ENCODE measurements around the gene CALML4. TPM values are rescaled to one million over a fixed set of nuclear protein-coding genes. Genes with fewer than 3 reads are reported as not detected.

Gene CALML4
- total RNA-seq, 2 experiments from 2014 or later, result 28.7 to 32.5 TPM

DNA sequence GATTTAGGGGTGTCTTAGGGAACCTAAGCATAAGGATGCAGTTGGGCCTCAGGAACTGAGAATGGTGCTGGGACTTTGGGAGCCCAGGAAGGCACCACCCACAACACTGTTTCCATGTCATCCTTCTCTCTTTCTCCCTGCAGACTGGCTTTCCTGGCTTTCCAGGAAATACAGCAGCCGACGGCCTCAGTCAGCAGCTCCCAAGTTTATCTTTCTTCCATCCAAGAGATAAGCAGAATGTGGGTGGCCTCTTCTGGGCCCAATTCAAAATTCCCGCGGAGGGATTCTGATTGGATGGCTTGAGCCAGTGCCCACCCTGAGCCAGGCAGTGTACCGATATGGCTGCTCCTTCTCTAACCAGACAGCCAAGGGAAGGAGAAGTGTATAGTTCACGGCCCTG, 28.9 kb upstream of the CALML4 start:
- CTCF ChIA-PET (ENCODE audit: unreplicated experiment), result no interaction called here
- Histone ChIP-seq H3K4me1 (ENCODE audit: insufficient read depth, low read length, poor library complexity, severe bottlenecking) (peaks cover 15% of the 10 kb centered on the region), H3K9me2 (ENCODE audit: insufficient read depth, low read length) (no peaks in the 10 kb centered on the region), H2AFZ (ENCODE audit: low read length) (no peak overlapping the region), H3K4me3 (ENCODE audit: low read depth, low read length, poor library complexity, severe bottlenecking) (no peak overlapping the region), H4K20me1 (ENCODE audit: insufficient read depth, low read length) (no peaks in the 10 kb centered on the region), H3K79me2 (ENCODE audit: insufficient read depth, low read depth, low read length) (peaks cover under 1% of the 10 kb centered on the region; the same call in 1 of the 2 replicates), H3K4me2 (ENCODE audit: low read length) (no peak overlapping the region), H3K9me3 (ENCODE audit: low read length) (no peaks in the 10 kb centered on the region), H3K27ac (ENCODE audit: low read depth, low read length, poor library complexity, severe bottlenecking) (no peak overlapping the region), H3K36me3 (ENCODE audit: insufficient read depth, low read length) (no peaks in the 10 kb centered on the region)
- intact Hi-C loops (cut with micrococcal nuclease; ENCODE audit: unreplicated experiment), result no loop called here
- no peak for DNase-seq (ENCODE audit: low spot score)
- TF ChIP-seq, protein P1, sequence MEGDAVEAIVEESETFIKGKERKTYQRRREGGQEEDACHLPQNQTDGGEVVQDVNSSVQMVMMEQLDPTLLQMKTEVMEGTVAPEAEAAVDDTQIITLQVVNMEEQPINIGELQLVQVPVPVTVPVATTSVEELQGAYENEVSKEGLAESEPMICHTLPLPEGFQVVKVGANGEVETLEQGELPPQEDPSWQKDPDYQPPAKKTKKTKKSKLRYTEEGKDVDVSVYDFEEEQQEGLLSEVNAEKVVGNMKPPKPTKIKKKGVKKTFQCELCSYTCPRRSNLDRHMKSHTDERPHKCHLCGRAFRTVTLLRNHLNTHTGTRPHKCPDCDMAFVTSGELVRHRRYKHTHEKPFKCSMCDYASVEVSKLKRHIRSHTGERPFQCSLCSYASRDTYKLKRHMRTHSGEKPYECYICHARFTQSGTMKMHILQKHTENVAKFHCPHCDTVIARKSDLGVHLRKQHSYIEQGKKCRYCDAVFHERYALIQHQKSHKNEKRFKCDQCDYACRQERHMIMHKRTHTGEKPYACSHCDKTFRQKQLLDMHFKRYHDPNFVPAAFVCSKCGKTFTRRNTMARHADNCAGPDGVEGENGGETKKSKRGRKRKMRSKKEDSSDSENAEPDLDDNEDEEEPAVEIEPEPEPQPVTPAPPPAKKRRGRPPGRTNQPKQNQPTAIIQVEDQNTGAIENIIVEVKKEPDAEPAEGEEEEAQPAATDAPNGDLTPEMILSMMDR (conservative IDR thresholded peaks at IDR 0.05; ENCODE audit: low read length), result no peak
- TF ChIP-seq EZH2phosphoT487 (IDR thresholded peaks at IDR 0.05; ENCODE audit: borderline replicate concordance, low read depth, low read length), result no peak
- no TSS peak for BruUV-seq (replicated peaks)
- POLR2A ChIA-PET, result no interaction called here

DNA sequence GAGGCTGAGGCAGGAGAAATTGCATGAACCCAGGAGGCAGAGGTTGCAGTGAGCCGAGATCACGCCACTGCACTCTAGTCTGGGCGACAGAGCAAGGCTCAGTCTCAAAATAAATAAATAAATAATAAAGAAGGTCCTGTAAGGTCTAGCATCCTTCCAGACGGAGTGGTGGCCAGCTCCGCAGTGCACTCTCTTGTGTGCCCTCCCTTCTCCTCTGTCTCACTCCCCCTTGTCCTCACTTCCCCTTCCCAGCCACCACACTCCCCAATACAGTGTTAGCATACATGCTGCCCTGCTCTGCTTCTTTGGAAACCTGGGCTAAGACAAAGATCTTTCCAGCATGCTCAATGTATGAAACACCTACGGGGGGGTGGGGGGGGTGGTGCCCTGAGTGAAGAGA, 27.8 kb upstream of the CALML4 start:
- CTCF ChIA-PET (ENCODE audit: unreplicated experiment), result no interaction called here
- TF ChIP-seq, protein P1 (conservative IDR thresholded peaks at IDR 0.05; ENCODE audit: low read length), result no peak
- TF ChIP-seq EZH2phosphoT487 (IDR thresholded peaks at IDR 0.05; ENCODE audit: borderline replicate concordance, low read depth, low read length), result no peak
- Histone ChIP-seq H3K4me3 (ENCODE audit: low read depth, low read length, poor library complexity, severe bottlenecking) (no peak overlapping the region), H3K9me2 (ENCODE audit: insufficient read depth, low read length) (no peaks in the 10 kb centered on the region), H3K36me3 (ENCODE audit: insufficient read depth, low read length) (no peaks in the 10 kb centered on the region), H4K20me1 (ENCODE audit: insufficient read depth, low read length) (no peaks in the 10 kb centered on the region), H3K27ac (ENCODE audit: low read depth, low read length, poor library complexity, severe bottlenecking) (no peak overlapping the region), H3K4me2 (ENCODE audit: low read length) (no peak overlapping the region), H2AFZ (ENCODE audit: low read length) (no peak overlapping the region), H3K79me2 (ENCODE audit: insufficient read depth, low read depth, low read length) (peaks cover 12% of the 10 kb centered on the region), H3K9me3 (ENCODE audit: low read length) (no peaks in the 10 kb centered on the region), H3K4me1 (ENCODE audit: insufficient read depth, low read length, poor library complexity, severe bottlenecking) (peaks cover 16% of the 10 kb centered on the region)
- POLR2A ChIA-PET, result interaction anchor here (0.5 kb wide), 1 partner anchor 70 kb away, joined by 3 read pairs; no protein-coding TSS in a partner anchor
- no TSS peak for BruUV-seq (replicated peaks)
- intact Hi-C loops (cut with micrococcal nuclease; ENCODE audit: unreplicated experiment), result no loop called here
- DNase-seq (ENCODE audit: low spot score), result no peak

- no peaks in the 10 kb centered on the region for H3K9me2 ChIP-seq (ENCODE audit: insufficient read depth, low read length)
- ChIA-PET POLR2A (no interaction called here), CTCF (ENCODE audit: unreplicated experiment) (no interaction called here)
- H3K9me3 ChIP-seq (ENCODE audit: low read length), result no peaks in the 10 kb centered on the region
- H4K20me1 ChIP-seq (ENCODE audit: insufficient read depth, low read length), result no peaks in the 10 kb centered on the region
- peaks cover 17% of the 10 kb centered on the region for H3K79me2 ChIP-seq (ENCODE audit: insufficient read depth, low read depth, low read length)
- H3K4me2 ChIP-seq (ENCODE audit: low read length), result no peak overlapping the region
- TF ChIP-seq EZH2phosphoT487 (IDR thresholded peaks at IDR 0.05; ENCODE audit: borderline replicate concordance, low read depth, low read length), result no peak
- TF ChIP-seq, protein P1 (conservative IDR thresholded peaks at IDR 0.05; ENCODE audit: low read length), result no peak
- BruUV-seq (replicated peaks), result no TSS peak
- H2AFZ ChIP-seq (ENCODE audit: low read length), result no peak overlapping the region
- no peak for DNase-seq (ENCODE audit: low spot score)
- H3K4me3 ChIP-seq (ENCODE audit: low read depth, low read length, poor library complexity, severe bottlenecking), result no peak overlapping the region
- peaks cover 21% of the 10 kb centered on the region for H3K4me1 ChIP-seq (ENCODE audit: insufficient read depth, low read length, poor library complexity, severe bottlenecking)
- intact Hi-C loops (cut with micrococcal nuclease; ENCODE audit: unreplicated experiment), result no loop called here
- no peaks in the 10 kb centered on the region for H3K36me3 ChIP-seq (ENCODE audit: insufficient read depth, low read length)
- no peak overlapping the region for H3K27ac ChIP-seq (ENCODE audit: low read depth, low read length, poor library complexity, severe bottlenecking)
Measured at GRCh38 chr15:68232449-68232848, 27.3 kb upstream of the CALML4 start.

All from OCI-LY7 (cell line).